WTC11 (cell line): ENCODE measurements around the gene NFATC1. TPM values are rescaled to one million over a fixed set of nuclear protein-coding genes. Genes with fewer than 3 reads are reported as not detected.

ENCODE experiments used
- ATAC-seq: fragments of 200-7000 bp; cut with Tn5 transposase; 2 replicates; pipeline ENCODE4 v1.10.0; 2021; ENCODE audit warnings: mild to moderate bottlenecking, moderate library complexity
- CTCF ChIA-PET: fragments of 300-600 bp; sonication (Branson Sonifier 250); formaldehyde crosslinking; loops from one replicate; lab custom pipeline; 2021; ENCODE audit warnings: antibody characterized with exemption; lab: Charles Lee
- POLR2A ChIA-PET: fragments of 350-600 bp; sonication (Branson Sonifier 250); formaldehyde crosslinking; loops from one replicate; lab custom pipeline; 2021; ENCODE audit warnings: antibody characterized with exemption; lab: Charles Lee
- DNase-seq: peaks from one replicate; pipeline ENCODE4 v3.0.0; 2021; ENCODE audit warnings: low spot score
- H3K27ac Mint-ChIP-seq: 2 replicates; pipeline ENCODE4 v1.8.0; 2021; ENCODE audit warnings: mixed read lengths
- H3K27me3 Mint-ChIP-seq: 2 replicates; pipeline ENCODE4 v1.8.0; 2021; ENCODE audit warnings: low read depth, mild to moderate bottlenecking, moderate library complexity, mixed read lengths
- H3K36me3 Mint-ChIP-seq: 2 replicates; pipeline ENCODE4 v1.8.0; 2021; ENCODE audit warnings: mixed read lengths
- H3K4me1 Mint-ChIP-seq: 2 replicates; pipeline ENCODE4 v1.8.0; 2022; ENCODE audit warnings: mixed read lengths
- H3K4me3 Mint-ChIP-seq: 2 replicates; pipeline ENCODE4 v1.8.0; 2021; ENCODE audit warnings: mild to moderate bottlenecking, moderate library complexity, mixed read lengths
- H3K9me3 Mint-ChIP-seq: 2 replicates; pipeline ENCODE4 v1.8.0; 2021; ENCODE audit warnings: mixed read lengths
- ATF2 ChIP-seq: sonication (generic); formaldehyde crosslinking; IDR thresholded peaks from 2 replicates; pipeline ENCODE4 v1.8.1; 2022; ENCODE audit warnings: low read depth, missing genetic modification reagents, borderline replicate concordance
- CBFB ChIP-seq: sonication (generic); formaldehyde crosslinking; IDR thresholded peaks from 2 replicates; pipeline ENCODE4 v1.8.1; 2022; ENCODE audit warnings: mild to moderate bottlenecking, low read depth, missing genetic modification reagents
- ESRRA ChIP-seq: sonication (generic); formaldehyde crosslinking; IDR thresholded peaks from 2 replicates; pipeline ENCODE4 v1.8.1; 2022; ENCODE audit warnings: mild to moderate bottlenecking, missing genetic modification reagents, borderline replicate concordance
- ETV6 ChIP-seq: sonication (generic); formaldehyde crosslinking; IDR thresholded peaks from 2 replicates; pipeline ENCODE4 v1.8.1; 2022; ENCODE audit warnings: mild to moderate bottlenecking, missing genetic modification reagents
- GRHL2 ChIP-seq: fragments of 250-450 bp; sonication (Bioruptor Pico); IDR thresholded peaks from 2 replicates; pipeline ENCODE4 v1.8.0; 2022; ENCODE audit warnings: mild to moderate bottlenecking, moderate library complexity; ENCODE audit not compliant: insufficient replicate concordance, severe bottlenecking
- NFYB ChIP-seq: sonication (generic); formaldehyde crosslinking; conservative IDR thresholded peaks from 2 replicates; pipeline ENCODE4 v1.8.0; 2022; ENCODE audit warnings: low read depth, missing genetic modification reagents
- USF2 ChIP-seq: sonication (generic); formaldehyde crosslinking; IDR thresholded peaks from 2 replicates; pipeline ENCODE4 v1.8.1; 2023; ENCODE audit warnings: mild to moderate bottlenecking, missing genetic modification reagents, moderate library complexity
- ZNF263 ChIP-seq: sonication (generic); formaldehyde crosslinking; IDR thresholded peaks from 2 replicates; pipeline ENCODE4 v1.8.1; 2022; ENCODE audit warnings: low read depth, mild to moderate bottlenecking, moderate library complexity, missing genetic modification reagents
- total RNA-seq: library from RNA; stranded (reverse); gene quantifications from 3 replicates; pipeline ENCODE4 v1.2.3, GENCODE V29; 2021
- TF ChIP-seq, protein P1 (sequence below): sonication (generic); formaldehyde crosslinking; IDR thresholded peaks from 2 replicates; pipeline ENCODE4 v1.8.0; 2023; ENCODE audit warnings: mild to moderate bottlenecking, missing genetic modification reagents
- TF ChIP-seq, protein P2 (sequence below): sonication (generic); formaldehyde crosslinking; IDR thresholded peaks from 2 replicates; pipeline ENCODE4 v1.8.0; 2022; ENCODE audit warnings: mild to moderate bottlenecking, missing genetic modification reagents
- TF ChIP-seq, protein P3 (sequence below): fragments of 250-450 bp; sonication (Bioruptor Pico); conservative IDR thresholded peaks from 2 replicates; pipeline ENCODE4 v1.9.0; 2021; ENCODE audit warnings: mild to moderate bottlenecking
- TF ChIP-seq, protein P4 (sequence below): sonication (generic); formaldehyde crosslinking; IDR thresholded peaks from 2 replicates; pipeline ENCODE4 v1.8.0; 2022; ENCODE audit warnings: mild to moderate bottlenecking, missing genetic modification reagents
- TF ChIP-seq, protein P5 (sequence below): sonication (generic); formaldehyde crosslinking; IDR thresholded peaks from 2 replicates; pipeline ENCODE4 v1.8.0; 2023; ENCODE audit warnings: missing genetic modification reagents, mild to moderate bottlenecking, borderline replicate concordance
- TF ChIP-seq, protein P6 (sequence below): sonication (generic); formaldehyde crosslinking; conservative IDR thresholded peaks from 2 replicates; pipeline ENCODE4 v1.8.1; 2023; ENCODE audit warnings: mild to moderate bottlenecking, low read depth, missing genetic modification reagents, moderate library complexity

NFATC1 gene
- total RNA-seq, 1 experiment from 2014 or later, result 20.2 TPM

DNA sequence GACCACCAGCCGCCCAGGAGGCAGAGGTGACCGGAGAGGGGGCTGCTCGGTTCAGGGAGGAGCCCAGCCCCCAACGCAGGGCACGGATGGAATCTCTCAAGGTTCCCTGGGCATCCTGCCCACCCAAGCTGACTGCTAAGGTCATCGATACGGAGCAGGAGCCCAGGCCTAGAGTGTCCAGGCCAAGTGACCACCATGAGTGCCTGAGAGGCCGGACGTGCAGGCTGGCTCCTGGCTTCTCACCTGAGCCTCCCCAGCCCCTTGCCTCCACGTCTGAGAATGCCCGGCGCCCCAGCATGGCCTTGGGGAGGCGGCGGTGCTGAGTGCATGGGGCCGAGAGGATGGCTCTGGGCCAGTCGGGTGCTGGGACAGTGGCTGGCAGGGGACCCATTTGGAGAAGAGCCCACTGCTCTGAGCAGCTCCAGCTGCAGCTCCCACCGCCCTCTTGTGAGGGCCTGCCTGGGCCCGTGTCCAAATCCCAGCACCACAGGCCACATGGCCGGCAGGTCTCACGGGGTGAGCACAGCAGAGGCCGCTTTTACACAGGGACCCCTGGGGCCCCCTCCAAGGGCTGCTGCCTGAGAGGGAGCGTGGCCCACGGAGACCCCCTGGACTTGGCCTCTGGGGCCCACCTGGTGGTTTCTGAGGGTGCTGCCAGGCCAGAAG, 181.1 kb downstream of the NFATC1 start (continued):
- TF ChIP-seq, protein P1, sequence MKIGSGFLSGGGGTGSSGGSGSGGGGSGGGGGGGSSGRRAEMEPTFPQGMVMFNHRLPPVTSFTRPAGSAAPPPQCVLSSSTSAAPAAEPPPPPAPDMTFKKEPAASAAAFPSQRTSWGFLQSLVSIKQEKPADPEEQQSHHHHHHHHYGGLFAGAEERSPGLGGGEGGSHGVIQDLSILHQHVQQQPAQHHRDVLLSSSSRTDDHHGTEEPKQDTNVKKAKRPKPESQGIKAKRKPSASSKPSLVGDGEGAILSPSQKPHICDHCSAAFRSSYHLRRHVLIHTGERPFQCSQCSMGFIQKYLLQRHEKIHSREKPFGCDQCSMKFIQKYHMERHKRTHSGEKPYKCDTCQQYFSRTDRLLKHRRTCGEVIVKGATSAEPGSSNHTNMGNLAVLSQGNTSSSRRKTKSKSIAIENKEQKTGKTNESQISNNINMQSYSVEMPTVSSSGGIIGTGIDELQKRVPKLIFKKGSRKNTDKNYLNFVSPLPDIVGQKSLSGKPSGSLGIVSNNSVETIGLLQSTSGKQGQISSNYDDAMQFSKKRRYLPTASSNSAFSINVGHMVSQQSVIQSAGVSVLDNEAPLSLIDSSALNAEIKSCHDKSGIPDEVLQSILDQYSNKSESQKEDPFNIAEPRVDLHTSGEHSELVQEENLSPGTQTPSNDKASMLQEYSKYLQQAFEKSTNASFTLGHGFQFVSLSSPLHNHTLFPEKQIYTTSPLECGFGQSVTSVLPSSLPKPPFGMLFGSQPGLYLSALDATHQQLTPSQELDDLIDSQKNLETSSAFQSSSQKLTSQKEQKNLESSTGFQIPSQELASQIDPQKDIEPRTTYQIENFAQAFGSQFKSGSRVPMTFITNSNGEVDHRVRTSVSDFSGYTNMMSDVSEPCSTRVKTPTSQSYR (CRISPR knock-in tag), result no peak
- no peak for TF ChIP-seq ATF2 (CRISPR knock-in tag)
- TF ChIP-seq, protein P2, sequence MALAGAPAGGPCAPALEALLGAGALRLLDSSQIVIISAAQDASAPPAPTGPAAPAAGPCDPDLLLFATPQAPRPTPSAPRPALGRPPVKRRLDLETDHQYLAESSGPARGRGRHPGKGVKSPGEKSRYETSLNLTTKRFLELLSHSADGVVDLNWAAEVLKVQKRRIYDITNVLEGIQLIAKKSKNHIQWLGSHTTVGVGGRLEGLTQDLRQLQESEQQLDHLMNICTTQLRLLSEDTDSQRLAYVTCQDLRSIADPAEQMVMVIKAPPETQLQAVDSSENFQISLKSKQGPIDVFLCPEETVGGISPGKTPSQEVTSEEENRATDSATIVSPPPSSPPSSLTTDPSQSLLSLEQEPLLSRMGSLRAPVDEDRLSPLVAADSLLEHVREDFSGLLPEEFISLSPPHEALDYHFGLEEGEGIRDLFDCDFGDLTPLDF (CRISPR knock-in tag), result no peak

- ATAC-seq (no peak), DNase-seq (no peak)
- CTCF ChIA-PET, result no interaction called here
- Mint-ChIP-seq H3K4me1 (no peaks in the 10 kb centered on the region), H3K27me3 (no peaks in the 10 kb centered on the region), H3K4me3 (no peak overlapping the region), H3K36me3 (peaks cover 6% of the 10 kb centered on the region), H3K9me3 (peaks cover 19% of the 10 kb centered on the region), H3K27ac (no peak overlapping the region)
- POLR2A ChIA-PET, result no interaction called here
- no peak for TF ChIP-seq ZNF263 (CRISPR knock-in tag)
- no peak for TF ChIP-seq USF2 (CRISPR knock-in tag)
- TF ChIP-seq, protein P3, sequence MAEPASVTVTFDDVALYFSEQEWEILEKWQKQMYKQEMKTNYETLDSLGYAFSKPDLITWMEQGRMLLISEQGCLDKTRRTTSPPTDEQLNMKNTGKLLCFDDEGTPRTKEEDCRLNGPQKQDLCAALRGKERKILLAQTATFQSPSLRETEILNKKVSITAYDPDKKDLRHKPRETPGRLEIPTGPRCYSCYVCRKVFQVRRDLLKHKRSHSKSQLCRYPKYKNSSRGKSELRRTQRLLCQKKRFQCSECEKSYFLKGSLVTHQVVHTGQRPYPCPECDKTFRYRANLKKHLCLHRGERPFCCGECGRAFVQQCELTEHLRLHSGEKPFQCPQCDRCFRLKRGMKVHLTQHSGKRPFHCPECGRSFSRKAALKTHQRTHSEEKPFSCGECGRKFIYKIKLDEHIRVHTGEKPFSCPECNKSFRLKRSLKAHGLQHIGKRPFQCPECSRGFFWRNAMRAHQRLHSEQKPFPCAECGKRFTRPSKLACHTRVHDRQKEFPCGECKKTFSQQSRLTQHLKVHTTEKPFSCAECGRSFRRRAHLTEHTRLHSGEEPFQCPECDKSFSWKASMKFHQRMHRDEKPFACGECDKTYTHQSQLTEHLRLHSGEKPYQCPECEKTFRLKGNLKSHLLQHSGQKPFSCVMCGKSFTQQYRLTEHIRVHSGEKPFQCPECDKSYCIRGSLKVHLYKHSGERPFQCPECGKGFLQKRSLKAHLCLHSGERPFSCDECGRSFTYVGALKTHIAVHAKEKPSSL (CRISPR knock-in tag), result no peak
- TF ChIP-seq, protein P4, sequence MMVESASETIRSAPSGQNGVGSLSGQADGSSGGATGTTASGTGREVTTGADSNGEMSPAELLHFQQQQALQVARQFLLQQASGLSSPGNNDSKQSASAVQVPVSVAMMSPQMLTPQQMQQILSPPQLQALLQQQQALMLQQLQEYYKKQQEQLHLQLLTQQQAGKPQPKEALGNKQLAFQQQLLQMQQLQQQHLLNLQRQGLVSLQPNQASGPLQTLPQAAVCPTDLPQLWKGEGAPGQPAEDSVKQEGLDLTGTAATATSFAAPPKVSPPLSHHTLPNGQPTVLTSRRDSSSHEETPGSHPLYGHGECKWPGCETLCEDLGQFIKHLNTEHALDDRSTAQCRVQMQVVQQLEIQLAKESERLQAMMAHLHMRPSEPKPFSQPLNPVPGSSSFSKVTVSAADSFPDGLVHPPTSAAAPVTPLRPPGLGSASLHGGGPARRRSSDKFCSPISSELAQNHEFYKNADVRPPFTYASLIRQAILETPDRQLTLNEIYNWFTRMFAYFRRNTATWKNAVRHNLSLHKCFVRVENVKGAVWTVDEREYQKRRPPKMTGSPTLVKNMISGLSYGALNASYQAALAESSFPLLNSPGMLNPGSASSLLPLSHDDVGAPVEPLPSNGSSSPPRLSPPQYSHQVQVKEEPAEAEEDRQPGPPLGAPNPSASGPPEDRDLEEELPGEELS (CRISPR knock-in tag), result no peak
- TF ChIP-seq, protein P5, sequence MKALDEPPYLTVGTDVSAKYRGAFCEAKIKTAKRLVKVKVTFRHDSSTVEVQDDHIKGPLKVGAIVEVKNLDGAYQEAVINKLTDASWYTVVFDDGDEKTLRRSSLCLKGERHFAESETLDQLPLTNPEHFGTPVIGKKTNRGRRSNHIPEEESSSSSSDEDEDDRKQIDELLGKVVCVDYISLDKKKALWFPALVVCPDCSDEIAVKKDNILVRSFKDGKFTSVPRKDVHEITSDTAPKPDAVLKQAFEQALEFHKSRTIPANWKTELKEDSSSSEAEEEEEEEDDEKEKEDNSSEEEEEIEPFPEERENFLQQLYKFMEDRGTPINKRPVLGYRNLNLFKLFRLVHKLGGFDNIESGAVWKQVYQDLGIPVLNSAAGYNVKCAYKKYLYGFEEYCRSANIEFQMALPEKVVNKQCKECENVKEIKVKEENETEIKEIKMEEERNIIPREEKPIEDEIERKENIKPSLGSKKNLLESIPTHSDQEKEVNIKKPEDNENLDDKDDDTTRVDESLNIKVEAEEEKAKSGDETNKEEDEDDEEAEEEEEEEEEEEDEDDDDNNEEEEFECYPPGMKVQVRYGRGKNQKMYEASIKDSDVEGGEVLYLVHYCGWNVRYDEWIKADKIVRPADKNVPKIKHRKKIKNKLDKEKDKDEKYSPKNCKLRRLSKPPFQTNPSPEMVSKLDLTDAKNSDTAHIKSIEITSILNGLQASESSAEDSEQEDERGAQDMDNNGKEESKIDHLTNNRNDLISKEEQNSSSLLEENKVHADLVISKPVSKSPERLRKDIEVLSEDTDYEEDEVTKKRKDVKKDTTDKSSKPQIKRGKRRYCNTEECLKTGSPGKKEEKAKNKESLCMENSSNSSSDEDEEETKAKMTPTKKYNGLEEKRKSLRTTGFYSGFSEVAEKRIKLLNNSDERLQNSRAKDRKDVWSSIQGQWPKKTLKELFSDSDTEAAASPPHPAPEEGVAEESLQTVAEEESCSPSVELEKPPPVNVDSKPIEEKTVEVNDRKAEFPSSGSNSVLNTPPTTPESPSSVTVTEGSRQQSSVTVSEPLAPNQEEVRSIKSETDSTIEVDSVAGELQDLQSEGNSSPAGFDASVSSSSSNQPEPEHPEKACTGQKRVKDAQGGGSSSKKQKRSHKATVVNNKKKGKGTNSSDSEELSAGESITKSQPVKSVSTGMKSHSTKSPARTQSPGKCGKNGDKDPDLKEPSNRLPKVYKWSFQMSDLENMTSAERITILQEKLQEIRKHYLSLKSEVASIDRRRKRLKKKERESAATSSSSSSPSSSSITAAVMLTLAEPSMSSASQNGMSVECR (CRISPR knock-in tag), result no peak
- TF ChIP-seq, protein P6, sequence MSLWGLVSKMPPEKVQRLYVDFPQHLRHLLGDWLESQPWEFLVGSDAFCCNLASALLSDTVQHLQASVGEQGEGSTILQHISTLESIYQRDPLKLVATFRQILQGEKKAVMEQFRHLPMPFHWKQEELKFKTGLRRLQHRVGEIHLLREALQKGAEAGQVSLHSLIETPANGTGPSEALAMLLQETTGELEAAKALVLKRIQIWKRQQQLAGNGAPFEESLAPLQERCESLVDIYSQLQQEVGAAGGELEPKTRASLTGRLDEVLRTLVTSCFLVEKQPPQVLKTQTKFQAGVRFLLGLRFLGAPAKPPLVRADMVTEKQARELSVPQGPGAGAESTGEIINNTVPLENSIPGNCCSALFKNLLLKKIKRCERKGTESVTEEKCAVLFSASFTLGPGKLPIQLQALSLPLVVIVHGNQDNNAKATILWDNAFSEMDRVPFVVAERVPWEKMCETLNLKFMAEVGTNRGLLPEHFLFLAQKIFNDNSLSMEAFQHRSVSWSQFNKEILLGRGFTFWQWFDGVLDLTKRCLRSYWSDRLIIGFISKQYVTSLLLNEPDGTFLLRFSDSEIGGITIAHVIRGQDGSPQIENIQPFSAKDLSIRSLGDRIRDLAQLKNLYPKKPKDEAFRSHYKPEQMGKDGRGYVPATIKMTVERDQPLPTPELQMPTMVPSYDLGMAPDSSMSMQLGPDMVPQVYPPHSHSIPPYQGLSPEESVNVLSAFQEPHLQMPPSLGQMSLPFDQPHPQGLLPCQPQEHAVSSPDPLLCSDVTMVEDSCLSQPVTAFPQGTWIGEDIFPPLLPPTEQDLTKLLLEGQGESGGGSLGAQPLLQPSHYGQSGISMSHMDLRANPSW (CRISPR knock-in tag), result no peak
- no peak for TF ChIP-seq ETV6 (CRISPR knock-in tag)
- TF ChIP-seq GRHL2 (CRISPR knock-in tag), result no peak
- TF ChIP-seq NFYB (CRISPR knock-in tag), result no peak
- TF ChIP-seq ESRRA (CRISPR knock-in tag), result no peak
- no peak for TF ChIP-seq CBFB (CRISPR knock-in tag)
Measured at GRCh38 chr18:79577451-79578395, 182.0 kb downstream of the NFATC1 start.
